ENCODE results near the gene C2orf92. TPM values are rescaled to one million over a fixed set of nuclear protein-coding genes. Genes with fewer than 3 reads are reported as not detected.

The C2orf92 gene
- total RNA-seq, 2 donors from 2014 or later, result 3.0 to 3.1 TPM

GRCh38 chr2:97749581-97749980 is 80.1 kb downstream of the C2orf92 start:
- Histone ChIP-seq H3K36me3 (no peaks in the 10 kb centered on the region), H3K4me3 (no peak overlapping the region), H3K27me3 (no peaks in the 10 kb centered on the region), H3K27ac (no peak overlapping the region), H3K4me1 (peaks cover 0 to 25% of the 10 kb centered on the region in 2 donors), H3K9me3 (no peaks in the 10 kb centered on the region)
- DNase-seq (ENCODE audit: low spot score), result no peak
- no peak for TF ChIP-seq CTCF (IDR thresholded peaks at IDR 0.05)

DNA sequence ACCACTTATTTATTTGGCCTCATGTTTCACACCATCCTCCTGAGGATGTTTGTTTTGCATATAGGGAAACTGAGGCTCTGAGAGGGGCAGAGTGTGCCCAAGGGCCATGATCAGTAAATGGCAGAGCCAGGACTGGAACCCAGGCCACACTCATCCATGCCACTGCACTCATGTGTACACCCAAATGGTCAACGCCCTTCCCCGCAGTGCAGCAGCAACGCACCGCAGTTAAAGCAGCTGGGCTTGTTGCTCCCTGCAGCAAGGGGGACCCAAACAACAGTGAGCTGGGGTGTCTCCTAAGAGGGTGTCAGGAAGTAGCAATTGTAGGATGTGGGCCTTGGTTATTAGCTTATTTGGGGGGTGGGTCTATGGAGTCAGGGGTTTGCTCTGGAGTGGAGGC is 80.5 kb downstream of the C2orf92 start:
- Histone ChIP-seq H3K4me3 (no peak overlapping the region), H3K36me3 (no peaks in the 10 kb centered on the region), H3K27me3 (no peaks in the 10 kb centered on the region), H3K4me1 (peaks cover 0 to 25% of the 10 kb centered on the region in 2 donors), H3K27ac (no peak overlapping the region), H3K9me3 (no peaks in the 10 kb centered on the region)
- no peak for DNase-seq (ENCODE audit: low spot score)
- no peak for TF ChIP-seq CTCF (IDR thresholded peaks at IDR 0.05)

GRCh38 chr2:97751752-97752151 is 82.2 kb downstream of the C2orf92 start:
- no peak for DNase-seq (ENCODE audit: low spot score)
- H3K27ac ChIP-seq, result peak overlapping the region; percentile 55 to 60

More at GRCh38 chr2:97751752-97752151, 82.2 kb downstream of the C2orf92 start:
- H3K36me3 ChIP-seq, result peaks cover 8% of the 10 kb centered on the region
- H3K27me3 ChIP-seq, result no peaks in the 10 kb centered on the region
- H3K4me1 ChIP-seq, result peaks cover 0 to 21% of the 10 kb centered on the region in 2 donors
- TF ChIP-seq CTCF (IDR thresholded peaks at IDR 0.05), result no peak
- no peak overlapping the region for H3K4me3 ChIP-seq
- H3K9me3 ChIP-seq, result no peaks in the 10 kb centered on the region

Other genes with a start within 250 kb of the C2orf92 start
- 1 to 10 TPM; 4.6 to 9.6 TPM for gene ANKRD36B, start 79.8 kb upstream of the C2orf92 start, total RNA-seq
- 1,000 to 10,000 TPM; 1,312 to 1,415 TPM for gene COX5B, start 23.7 kb upstream of the C2orf92 start, total RNA-seq
- 10 to 100 TPM; 40.8 to 71.5 TPM for gene ACTR1B, start 5.7 kb upstream of the C2orf92 start, total RNA-seq
- gene ZAP70, start 43.9 kb downstream of the C2orf92 start, total RNA-seq, result 1 to 10 TPM in 1 of 2 donors, under 1 TPM in 1; 0.86 to 1.4 TPM

Data from right atrium auricular region (tissue), 2 donors.